Measurements from ENCODE around the gene CHKA.
A peak's percentile ranks its signal among the peaks of the same experiment; 100 is the strongest.

Gene CHKA

DNA sequence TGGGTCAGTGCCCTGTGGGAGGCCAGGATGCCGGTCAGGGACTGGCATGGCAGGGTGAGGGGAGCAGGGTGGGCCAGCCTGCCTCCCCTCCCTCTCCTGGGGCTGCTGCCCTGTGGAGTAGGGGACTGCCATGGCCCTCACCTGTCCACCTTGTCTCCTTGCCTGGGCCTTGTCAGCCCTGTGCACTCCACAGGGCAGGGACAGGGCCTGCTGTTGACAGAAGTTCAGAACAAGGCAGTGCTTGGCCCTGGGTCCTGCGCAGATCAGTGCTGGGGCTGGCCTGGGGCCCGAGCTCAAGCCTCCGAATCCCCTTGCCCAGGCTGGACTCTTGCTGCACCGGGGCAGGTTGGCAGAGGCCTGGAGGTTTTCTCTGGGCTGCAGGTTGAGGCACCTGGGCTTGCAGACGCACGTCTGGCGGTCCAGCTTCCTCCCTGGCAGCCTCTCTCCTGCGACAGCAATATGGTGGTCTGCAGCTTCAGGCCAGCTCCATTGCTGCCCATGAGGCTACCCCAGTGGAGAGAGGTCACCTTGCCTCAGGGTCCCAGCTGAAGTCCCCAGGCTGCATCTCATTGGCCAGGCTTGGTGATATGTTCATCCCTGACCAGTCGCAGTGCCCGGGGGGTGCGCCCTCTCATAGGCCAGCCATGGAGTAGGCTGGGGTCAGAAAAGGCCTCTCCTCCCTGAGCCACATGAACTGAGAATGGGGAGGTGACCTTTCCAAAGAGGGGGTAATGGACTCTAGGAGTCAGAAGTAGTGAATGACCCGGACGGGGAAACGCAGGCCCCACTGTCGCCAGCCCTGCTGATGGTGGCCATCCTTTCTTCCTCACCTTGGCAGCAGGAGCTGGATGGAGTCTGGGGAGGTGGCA lies 21.5 kb upstream of the CHKA start:
- no peak for DNase-seq (ENCODE audit: low spot score)

GRCh38 chr11:68142028-68142412 lies 20.8 kb upstream of the CHKA start:
- no peak for DNase-seq (ENCODE audit: low spot score)

DNA sequence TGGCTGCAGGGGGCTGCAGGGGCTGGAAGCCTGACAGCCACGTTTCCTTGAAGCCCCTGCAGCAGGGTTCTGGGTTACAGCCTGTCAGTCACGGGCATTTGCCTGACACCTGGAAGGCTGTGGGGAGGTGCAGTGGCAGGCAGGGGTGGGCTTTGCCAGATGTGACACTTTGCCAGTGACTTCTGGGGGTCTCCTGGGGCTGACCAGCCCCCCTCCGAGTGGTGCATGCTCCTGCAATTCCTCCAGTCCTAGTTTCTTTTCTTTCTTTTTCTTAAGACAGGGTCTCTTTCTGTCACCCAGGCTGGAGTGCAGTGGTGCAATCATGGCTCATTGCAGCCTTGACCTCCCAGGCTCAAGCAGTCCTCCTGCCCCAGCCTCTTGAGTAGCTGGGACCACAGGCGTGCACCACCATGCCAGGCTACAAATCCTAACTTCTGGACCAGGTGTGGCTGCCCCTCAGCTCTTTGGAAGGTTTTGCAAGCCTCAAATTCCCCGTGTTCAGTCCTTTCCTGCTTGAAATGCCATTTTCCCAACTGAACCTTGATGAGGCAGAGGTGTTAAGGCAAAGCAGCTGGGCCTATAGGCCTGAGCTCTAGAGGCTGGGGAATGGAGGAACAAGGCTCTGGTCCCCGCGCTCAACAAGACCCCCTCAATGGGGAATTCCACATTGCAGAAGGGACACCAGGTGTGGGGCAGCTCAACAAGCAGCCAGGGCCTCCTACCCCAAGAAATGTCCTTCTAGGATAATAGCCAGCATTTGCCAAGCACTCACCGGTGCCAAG lies 20.2 kb upstream of the CHKA start:
- DNase-seq (ENCODE audit: low spot score), result no peak

GRCh38 chr11:68140496-68141245 lies 19.5 kb upstream of the CHKA start:
- no peak for DNase-seq (ENCODE audit: low spot score)

DNA sequence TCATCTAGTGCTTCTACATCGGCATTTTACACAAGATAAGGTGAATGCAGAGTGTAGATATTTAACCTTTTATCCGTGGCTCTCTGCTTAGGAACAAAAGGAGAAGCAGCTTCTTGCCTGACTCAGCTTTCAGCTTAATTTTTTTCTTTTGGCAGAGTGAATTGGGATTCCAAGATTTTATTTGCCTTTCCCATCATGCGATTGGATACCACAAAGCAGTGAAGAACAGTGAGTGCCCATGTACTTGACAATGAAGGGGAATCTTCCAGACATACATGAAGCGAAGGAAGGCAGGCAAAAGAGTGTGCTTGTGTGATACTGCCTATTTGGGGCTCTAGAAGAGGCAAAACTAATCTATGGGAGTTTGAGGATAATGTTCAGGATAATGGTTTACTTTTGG lies 17.0 kb upstream of the CHKA start:
- DNase-seq (ENCODE audit: low spot score), result no peak

- DNase-seq (ENCODE audit: low spot score), result no peak
Observed at GRCh38 chr11:68137833-68138232, 16.6 kb upstream of the CHKA start.

DNA sequence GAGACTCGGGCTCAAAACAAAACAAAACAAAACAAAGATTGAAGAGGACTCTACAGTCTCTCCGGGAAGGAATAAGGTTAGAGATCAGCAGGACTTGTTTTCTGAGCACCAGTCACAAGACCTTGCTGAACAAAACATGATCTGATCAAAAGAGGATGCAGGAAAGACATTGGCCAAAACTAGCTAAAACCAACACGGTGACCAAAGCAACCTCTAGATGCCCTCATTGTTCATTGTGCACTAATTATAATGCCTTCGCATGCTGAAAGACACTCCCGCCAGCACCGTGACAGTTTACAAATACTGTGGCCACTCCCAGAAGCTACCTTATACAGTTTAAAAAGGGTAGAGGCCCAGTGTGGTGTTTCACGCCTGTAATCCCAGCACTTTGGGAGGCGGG lies 15.7 kb upstream of the CHKA start:
- DNase-seq (ENCODE audit: low spot score), result no peak

DNA sequence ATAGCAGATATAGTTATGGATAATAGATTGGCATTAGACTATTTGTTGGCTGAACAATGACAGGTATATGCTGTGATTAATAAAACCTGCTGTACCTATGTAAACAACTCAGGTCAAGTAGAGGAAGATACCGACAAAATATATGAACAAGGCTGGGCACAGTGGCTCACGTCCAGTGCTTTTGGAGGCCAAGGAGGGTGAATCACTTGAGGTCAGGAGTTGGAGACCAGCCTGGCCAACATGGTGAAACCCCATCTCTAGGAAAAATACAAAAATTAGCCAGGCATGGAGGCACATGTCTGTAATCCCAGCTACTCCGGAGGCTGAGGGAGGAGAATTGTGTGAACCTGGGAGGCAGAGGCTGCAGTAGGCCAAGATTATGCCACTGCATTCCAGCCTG lies 14.0 kb upstream of the CHKA start:
- no peak for DNase-seq (ENCODE audit: low spot score)

DNA sequence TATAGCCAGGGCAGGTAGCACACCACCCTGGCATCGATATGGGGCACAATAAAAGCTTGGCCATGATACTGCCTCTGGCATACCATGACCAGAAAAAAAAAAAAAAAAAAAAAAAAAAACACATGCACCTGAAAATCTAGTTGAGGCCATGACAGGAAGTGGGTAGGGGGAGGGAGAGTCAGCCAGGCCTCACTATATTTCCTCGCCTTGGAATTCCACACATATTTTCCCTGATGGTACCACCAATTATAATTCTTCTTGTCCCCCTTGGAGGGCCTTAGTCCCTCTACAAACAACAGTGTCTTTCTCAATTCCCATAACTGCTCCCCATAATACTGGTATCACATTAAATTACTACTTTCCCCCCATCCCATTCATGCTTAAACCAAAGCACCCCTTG lies 12.6 kb upstream of the CHKA start:
- no peak for DNase-seq (ENCODE audit: low spot score)

- no peak for DNase-seq (ENCODE audit: low spot score)
Observed at GRCh38 chr11:68130121-68130520, 8.9 kb upstream of the CHKA start.

GRCh38 chr11:68128682-68129327 lies 7.6 kb upstream of the CHKA start:
- no peak for DNase-seq (ENCODE audit: low spot score)

GRCh38 chr11:68127714-68128681 lies 6.8 kb upstream of the CHKA start:
- peak; percentile 21 for DNase-seq (ENCODE audit: low spot score)

DNA sequence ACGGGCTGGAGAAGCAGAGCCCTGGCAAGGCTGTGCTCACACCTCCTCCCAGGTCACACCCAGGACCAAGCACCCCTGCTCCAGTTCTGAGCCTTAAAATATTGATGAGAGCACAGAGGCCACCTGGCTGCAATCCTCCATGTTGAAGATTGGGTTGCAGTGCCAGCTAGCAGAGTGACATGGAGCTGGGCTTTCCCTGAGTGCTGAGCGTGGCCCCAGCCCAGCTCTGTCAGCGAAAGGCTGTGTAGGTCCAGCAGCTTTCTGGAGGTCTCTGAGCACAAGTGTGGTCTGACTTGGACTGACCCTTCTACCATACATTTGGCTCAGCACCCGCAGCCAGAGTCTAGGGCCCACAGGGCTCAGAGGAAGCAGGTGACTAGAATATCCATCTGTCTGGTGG lies 4.0 kb upstream of the CHKA start:
- no peak for DNase-seq (ENCODE audit: low spot score)

- DNase-seq (ENCODE audit: low spot score), result peak; percentile 21
Observed at GRCh38 chr11:68122936-68123539, 1.9 kb upstream of the CHKA start.

DNA sequence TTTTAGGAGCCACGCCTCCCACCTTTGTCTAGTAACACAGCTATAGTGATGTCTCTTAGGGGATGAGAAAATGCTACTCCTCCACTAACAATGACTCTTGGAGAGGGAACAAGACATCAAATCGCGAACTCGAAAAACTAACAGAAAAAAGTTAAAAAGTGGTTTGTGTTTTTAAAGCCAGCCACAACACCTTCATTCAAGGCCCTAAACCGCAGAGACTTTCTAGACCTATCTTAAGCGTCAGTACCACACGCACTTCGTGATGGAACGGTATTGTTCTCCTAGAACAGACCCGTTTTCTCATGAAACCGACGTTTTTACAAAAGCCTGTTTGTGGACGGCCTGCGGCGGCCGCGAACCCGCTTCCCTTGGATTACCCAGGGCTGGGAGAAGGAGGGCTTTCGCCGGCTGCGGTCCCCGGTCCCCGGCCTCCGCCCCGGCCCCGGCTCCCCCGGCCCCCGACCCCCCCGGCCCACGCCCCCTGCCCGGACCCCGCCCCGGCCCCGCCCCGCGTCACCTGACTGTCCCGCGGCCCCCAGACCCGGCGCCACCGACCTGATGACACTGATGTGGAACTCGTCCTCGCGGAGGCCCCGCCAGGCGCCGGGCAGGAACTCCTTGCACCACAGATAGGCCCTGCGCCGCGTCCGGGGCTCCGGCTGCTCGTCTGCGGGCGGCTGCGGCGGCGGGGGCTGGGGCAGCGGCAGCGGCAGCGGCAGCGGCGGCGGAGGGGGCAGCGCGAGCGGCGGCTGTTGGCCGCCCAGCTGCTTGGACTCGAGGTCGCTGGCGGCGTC lies 718 bp downstream of the CHKA start:
- DNase-seq (ENCODE audit: low spot score), result peak; percentile 21

DNA sequence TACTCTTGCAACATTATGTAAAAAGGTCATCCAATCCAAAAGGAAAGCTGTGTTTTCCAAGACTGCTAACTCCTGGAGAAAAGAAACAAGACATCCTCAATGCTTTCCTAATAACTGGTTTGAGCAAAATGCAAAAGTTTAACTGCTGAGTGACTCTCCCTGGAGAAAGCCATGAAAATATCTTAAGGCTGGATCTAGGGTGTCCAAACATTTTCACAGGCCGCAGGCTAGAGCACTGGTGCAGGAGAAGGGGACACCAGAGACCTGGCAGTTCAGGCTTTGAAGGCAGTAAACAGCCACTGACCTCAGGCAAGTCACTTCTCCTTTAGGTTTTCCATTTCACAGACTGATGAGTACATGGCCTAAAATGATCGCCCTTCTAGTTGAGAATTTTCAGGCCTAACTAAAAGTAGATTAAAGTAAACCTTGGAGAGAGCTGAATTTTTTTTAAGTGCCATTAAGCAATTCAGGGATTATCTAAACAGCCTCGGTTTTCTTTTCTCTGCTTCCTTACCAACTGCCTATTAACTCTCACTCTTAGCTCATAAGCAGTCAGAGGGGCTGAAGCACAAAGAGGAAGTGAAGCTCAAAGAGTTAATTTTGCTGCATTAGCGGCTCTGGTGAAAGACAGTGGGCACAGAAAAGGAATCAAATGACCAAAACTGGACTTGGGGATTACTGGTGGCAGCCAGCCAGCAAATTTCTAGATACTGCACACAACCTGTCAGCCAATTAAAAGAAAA lies 2.3 kb downstream of the CHKA start:
- DNase-seq (ENCODE audit: low spot score), result no peak

DNA sequence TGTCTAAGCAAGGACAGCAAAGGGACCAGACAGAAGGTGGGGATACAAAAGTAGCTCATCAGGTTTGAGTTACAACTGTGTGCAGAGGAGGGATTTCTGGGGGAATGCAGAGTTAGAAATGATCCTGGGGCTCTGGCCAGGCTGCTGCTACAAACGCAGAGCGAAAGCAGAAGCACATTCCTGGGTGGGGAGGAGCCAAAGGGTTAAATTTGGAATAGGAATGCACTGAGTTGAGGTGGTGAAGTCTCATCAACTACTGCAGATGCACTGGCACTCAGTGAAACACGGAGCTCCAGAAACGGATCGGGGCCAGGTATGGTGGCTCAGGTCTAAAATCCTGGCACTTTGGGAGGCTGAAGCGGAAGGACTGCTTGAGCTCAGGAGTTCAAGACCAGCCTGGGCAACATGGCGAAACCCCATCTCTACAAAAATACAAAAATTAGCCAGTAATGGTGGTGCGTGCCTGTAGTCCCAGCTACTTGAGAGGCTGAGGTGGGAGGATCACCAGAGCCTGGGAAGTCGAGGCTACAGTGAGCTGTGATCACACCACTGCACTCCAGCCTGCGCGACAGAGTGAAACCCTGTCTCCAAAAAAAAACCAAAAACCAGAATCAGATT lies 3.2 kb downstream of the CHKA start:
- DNase-seq (ENCODE audit: low spot score), result no peak

DNA sequence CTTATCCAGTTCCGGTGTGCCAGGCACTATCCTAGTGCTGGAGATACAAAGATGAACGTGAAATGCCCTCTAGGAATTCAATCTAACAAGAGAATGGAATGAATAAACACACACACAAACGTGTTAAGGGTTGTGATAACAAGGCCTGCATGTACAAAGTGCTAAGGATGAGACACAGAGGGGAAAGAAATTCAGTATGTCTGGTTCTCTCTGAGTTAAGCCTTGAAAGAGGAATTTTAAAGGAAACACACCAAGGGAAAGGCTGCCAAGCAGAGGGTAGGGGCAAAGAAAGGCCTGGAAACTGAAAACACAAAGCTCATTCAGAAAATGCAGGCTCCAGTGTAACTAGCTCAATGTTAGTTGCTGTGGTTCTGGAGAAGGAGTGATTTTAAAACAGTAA lies 4.2 kb downstream of the CHKA start:
- DNase-seq (ENCODE audit: low spot score), result no peak

- no peak for DNase-seq (ENCODE audit: low spot score)
Observed at GRCh38 chr11:68116126-68116525, 5.1 kb downstream of the CHKA start.
